Stimulated activated CD4-positive, alpha-beta T cell treated with anti-CD3 and anti-CD28 coated beads, Interleukin-2, amount 100 ng/mL, for 48 hours (primary cell): ENCODE measurements around the gene PPP2R5B.

ENCODE experiments used
- DNase-seq, 2 donors: peaks; one replicate each; pipeline ENCODE4 v3.0.0-alpha.2; 2020

PPP2R5B gene

GRCh38 chr11:64910451-64911093, 13.9 kb upstream of the PPP2R5B start:
- DNase-seq: no peak

- no peak for DNase-seq
Measured at GRCh38 chr11:64911142-64911541, 13.3 kb upstream of the PPP2R5B start.

GRCh38 chr11:64911689-64912088, 12.8 kb upstream of the PPP2R5B start:
- no peak for DNase-seq

- DNase-seq: no peak
Measured at GRCh38 chr11:64913171-64913727, 11.2 kb upstream of the PPP2R5B start.

DNA sequence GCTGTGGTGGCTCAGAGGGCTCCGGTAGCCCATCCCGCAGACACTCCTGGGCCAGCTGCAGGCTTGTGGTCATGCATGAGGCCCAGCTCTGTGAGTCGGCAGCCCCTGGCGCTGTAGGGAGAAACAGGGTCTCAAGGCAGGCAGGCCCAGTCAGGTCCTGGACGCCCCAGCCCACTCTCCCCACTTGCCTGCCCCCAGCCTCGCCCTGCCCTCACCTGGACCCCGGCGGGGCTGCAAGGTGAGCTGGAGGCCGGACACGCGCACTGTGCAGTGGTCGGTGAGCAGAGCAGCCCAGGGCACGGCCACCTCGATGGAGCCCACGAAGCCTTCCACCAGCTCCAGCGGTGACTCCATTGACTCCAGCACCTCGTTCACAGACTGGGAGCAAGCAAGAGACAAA, 10.4 kb upstream of the PPP2R5B start:
- DNase-seq: no peak

DNA sequence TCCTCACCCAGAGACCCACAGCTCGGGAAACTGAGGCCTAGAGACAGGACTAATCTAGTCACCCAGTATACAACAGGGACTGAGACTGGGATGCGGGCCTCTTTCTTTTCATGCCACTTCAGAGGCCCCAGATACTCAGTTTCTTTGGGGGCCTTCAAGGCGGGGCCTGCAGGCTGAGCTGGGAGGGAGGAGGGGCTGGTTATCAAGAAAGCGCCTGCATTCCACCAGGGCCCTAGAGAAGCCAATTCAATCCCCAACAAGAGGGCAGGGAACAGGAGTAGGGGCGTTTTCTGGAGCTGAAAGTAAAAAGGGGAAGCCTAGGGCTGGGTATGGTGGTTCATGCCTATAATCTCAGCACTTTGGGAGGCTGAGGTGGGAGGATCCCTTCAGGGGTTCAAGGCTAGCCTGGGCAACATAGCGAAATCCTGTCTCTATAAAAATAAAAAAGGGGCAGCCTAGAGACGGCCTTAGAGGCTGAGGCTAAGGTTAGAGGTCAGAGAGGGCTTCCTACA, 9.1 kb upstream of the PPP2R5B start:
- no peak for DNase-seq

DNA sequence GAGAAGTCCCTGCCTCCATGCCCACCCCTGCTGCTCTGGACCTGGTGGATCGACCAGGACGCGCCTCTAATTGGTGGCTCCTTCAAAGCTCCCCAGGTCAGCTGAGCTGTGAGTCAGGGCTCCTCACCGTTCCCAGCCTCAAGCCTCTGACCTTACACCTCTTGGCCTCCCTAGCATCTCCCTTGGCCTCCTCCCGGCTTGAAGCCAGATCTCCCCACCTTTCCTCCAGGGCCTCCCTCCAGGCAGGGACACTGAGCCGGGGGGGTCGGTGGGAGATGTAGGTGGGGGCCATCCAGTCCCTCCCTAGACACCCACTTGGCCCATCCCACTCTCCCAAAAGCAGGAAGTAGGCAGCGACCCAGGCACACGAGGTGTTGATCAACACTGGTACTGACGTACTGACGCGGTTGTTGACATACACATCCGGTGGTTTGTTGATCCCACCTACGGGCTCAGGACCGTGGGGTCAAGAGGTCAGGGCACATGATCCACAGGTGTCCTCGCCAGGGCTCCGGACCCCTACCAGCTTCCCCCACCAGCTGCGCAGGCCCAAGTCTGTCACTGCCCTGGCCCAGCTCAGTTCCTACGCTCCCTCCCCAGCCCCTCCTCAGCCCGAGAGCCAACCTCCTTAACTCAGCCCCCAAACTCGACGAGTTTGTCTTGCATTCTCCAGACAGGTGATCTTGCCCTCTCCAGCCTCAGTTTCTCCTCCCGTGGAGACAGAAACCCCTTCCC, 8.3 kb upstream of the PPP2R5B start:
- DNase-seq: peak in 1 of 2 donors; percentile 12

DNA sequence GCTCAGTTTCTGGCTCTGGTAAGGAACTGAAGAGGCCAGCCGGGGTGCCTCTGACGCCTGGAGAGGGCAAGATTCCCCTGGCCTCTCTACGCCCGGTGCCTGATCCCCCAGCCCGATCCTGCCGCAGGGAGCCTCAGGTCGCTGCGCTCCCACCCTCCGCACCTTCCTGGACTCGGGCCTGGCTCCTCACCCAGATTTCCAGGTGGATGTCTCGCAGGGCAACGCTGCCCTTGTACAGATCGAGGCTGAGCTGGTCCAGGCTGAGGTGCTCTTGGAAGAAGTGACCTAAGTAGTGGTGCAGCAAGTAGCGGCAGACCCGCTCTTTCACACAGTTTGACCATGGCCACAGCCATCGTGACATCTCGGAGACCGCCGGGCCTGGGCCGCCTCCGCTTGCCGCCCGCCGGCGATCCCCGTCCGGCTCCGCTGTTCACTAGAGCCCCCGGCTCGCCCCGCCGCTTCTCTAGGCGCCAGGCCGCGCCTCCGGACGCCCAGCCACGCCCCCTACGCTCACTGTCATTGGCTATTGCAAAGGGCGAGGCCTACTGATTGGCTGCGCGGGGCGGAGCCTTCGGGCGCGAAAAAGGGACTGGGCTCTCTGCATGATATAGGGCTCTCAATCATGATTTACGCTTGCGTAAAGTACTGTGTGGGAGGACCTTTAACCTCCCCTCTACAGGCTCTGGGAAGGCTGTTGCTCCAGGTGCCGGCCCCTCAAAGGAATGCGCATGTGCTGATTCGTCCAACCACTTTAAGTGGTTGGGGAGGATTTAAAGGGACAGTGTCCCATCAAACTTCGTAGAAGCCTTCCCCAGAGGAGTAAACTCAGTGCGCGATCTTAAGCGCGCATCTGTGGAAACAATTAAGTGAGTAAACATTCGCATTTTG, 7.5 kb upstream of the PPP2R5B start, which contains the start of gene ATG2A:
TSS of gene ATG2A (minus strand) at position 435 of the 888 bp plus-strand sequence. CDS start at position 361, 74 bp downstream.
- peak; percentile 99 for DNase-seq

DNA sequence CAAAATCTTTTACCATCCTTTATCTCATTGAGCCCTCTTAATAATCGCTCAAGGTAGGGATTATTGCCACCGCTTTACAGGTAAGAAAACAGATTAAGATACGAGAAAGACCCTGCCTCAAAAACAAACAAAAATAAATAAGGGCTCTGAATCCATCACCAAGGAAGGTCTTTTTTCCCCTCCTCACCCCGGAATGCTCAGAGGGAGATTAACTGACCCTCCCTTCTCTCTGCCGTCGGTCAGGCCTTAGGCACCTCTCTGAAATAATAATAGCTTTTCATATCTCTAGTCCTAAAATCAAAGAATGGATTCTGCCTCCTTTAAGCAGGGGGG, 6.9 kb upstream of the PPP2R5B start:
- DNase-seq: no peak

- DNase-seq: no peak
Measured at GRCh38 chr11:64918017-64918416, 6.5 kb upstream of the PPP2R5B start.

GRCh38 chr11:64919627-64920026, 4.9 kb upstream of the PPP2R5B start:
- no peak for DNase-seq

- no peak for DNase-seq
Measured at GRCh38 chr11:64920124-64920523, 4.4 kb upstream of the PPP2R5B start.

DNA sequence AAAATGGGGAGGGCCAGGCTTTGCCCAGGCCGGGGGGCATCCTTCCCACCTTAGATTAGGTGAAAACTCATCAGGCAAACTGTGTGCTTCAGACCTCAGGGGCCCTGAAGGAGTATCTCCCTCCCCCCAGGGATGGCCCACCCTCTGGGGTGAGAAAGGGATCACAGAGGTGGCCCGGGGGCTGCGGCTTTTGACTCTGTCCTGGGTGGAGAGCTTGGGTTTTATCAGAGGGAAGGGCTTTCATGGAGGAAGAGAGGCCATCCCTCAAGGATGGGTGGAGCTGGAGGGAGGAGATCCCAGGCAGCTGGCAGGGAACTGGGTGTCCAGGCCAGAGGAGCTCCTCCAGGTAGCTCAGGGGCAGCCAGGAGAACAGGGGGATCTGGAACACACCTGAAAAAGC, 3.1 kb upstream of the PPP2R5B start:
- no peak for DNase-seq

DNA sequence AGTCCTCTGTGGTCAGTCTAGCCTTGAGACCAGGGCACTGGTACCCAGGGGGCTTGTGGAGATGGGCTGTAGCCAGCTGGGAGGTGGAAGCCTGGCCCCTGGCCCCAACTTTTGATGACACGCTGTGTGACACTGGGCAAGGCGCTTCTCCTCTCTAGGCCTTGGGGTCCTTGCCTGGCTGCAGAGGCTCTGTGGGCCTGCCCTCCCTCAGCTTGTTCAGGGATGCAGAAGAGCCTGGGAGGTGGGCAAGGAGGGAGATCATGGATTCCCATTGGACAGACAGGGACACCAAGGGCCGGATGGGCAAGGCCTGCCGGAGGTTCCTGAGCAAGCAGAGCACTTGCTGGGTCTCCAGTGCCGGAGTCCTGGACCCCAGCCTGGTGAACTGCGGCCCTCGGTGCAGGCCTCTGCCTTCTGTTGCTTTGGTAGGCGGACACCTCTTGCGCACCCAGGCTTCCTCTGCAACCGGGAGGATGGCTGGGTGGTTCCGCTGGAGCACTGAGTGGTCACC, 1.3 kb upstream of the PPP2R5B start:
- no peak for DNase-seq

- no peak for DNase-seq
Measured at GRCh38 chr11:64924910-64925284, 408 bp downstream of the PPP2R5B start.

DNA sequence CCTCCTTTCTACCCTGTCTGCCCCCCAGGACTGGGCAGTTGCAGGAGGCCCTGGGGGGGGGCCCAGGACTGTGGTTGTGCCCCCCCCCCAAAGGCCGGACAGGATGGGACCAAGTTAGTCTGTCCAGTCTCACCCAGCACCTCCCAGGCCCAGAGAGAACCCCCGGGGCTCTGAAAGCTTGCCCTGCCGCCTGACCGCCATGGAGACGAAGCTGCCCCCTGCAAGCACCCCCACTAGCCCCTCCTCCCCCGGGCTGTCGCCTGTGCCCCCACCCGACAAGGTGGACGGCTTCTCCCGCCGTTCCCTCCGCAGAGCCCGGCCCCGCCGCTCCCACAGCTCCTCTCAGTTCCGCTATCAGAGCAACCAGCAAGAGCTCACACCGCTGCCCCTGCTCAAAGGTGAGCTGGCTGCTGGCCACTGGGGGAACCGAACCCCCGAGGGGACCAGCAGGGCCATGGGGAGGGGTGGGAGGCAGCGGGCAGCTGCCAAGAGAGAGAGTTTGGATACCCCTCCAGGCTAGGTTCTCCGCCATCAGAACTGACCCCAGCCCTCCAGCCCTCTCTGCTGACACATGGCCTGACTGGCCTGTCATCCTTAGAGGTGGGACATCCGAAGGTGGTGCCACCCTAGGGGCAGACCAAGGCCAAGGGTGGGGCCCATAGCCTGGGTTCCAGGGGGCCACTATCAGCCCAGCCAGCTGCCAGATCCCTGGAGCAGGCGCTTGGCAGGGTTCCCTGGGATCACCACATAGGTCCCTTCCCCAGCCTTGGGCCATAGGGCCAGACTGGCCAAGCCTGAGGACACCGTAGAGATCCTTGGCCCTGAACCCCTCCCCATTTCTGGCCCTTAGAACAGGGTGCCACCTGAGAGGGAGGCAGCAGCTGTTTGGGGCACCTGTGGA, 1.3 kb downstream of the PPP2R5B start:
- DNase-seq: no peak

- no peak for DNase-seq
Measured at GRCh38 chr11:64926689-64927088, 2.2 kb downstream of the PPP2R5B start.

GRCh38 chr11:64928957-64929356, 4.5 kb downstream of the PPP2R5B start:
- DNase-seq: no peak

DNA sequence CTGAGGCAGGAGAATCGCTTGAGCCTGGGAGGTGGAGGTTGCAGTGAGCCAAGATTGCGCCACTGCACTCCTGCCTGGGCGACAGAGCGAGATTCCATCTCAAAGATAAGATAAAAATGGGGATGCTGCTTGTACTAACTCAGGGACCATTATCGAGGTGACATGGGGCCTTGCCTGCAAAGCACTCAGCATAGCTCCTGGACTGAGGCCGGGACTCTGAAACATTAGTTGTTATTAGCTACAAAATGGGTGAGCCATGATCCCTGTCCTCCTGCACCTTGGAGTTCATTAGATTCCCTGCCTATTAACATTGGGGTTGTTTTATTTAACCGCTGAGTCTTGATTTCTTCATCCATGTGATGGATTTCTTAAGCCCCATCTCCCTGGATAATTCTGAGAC, 5.1 kb downstream of the PPP2R5B start:
- DNase-seq: no peak

- no peak for DNase-seq
Measured at GRCh38 chr11:64930340-64930739, 5.9 kb downstream of the PPP2R5B start.

DNA sequence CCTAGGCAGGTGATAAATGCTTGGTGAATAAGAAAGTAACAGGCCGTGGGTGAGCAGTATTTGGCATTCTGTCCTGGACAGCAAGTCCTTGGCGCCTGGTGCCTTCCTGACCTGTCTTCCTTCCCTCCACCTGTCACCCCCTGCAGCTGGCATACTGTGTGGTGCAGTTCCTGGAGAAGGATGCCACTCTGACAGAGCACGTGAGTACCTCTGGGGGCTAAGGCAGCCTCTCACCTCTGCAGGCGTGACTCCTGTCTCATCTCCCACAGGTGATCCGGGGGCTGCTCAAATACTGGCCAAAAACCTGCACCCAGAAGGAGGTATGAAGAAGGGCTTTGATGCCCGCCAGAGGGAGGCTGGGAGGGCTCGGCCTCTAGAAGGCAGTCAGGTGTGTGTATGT, 6.8 kb downstream of the PPP2R5B start:
- DNase-seq: no peak

GRCh38 chr11:64932324-64932723, 7.8 kb downstream of the PPP2R5B start:
- DNase-seq: no peak
